ENCODE results near the gene SPTLC3.

SPTLC3 gene

GRCh38 chr20:13211956-13212618, 203.3 kb downstream of the SPTLC3 start:
- Histone ChIP-seq H3K36me3 (ENCODE audit: insufficient read depth, low read depth, low read length) (no peaks in the 10 kb centered on the region), H3K27ac (ENCODE audit: low read length) (no peak overlapping the region), H3K9me3 (ENCODE audit: insufficient read depth, low read depth, low read length) (no peaks in the 10 kb centered on the region), H3K4me1 (ENCODE audit: insufficient read depth, low read length) (no peaks in the 10 kb centered on the region), H3K4me3 (ENCODE audit: low read length) (no peak overlapping the region), H3K27me3 (ENCODE audit: insufficient read depth, low read length) (peaks cover 36% of the 10 kb centered on the region), H3K9ac (ENCODE audit: low read depth, low read length) (no peak overlapping the region)

GRCh38 chr20:13212750-13213149, 204.0 kb downstream of the SPTLC3 start:
- H3K9ac ChIP-seq (ENCODE audit: low read depth, low read length) = no peak overlapping the region
- no peaks in the 10 kb centered on the region for H3K4me1 ChIP-seq (ENCODE audit: insufficient read depth, low read length)
- H3K27ac ChIP-seq (ENCODE audit: low read length) = no peak overlapping the region
- H3K4me3 ChIP-seq (ENCODE audit: low read length) = no peak overlapping the region
- H3K36me3 ChIP-seq (ENCODE audit: insufficient read depth, low read depth, low read length) = no peaks in the 10 kb centered on the region
- H3K9me3 ChIP-seq (ENCODE audit: insufficient read depth, low read depth, low read length) = no peaks in the 10 kb centered on the region
- peaks cover 43% of the 10 kb centered on the region for H3K27me3 ChIP-seq (ENCODE audit: insufficient read depth, low read length)

GRCh38 chr20:13213335-13213734, 204.6 kb downstream of the SPTLC3 start:
- no peaks in the 10 kb centered on the region for H3K4me1 ChIP-seq (ENCODE audit: insufficient read depth, low read length)
- no peaks in the 10 kb centered on the region for H3K9me3 ChIP-seq (ENCODE audit: insufficient read depth, low read depth, low read length)
- no peak overlapping the region for H3K4me3 ChIP-seq (ENCODE audit: low read length)
- peaks cover 49% of the 10 kb centered on the region for H3K27me3 ChIP-seq (ENCODE audit: insufficient read depth, low read length)
- H3K27ac ChIP-seq (ENCODE audit: low read length) = no peak overlapping the region
- H3K9ac ChIP-seq (ENCODE audit: low read depth, low read length) = no peak overlapping the region
- no peaks in the 10 kb centered on the region for H3K36me3 ChIP-seq (ENCODE audit: insufficient read depth, low read depth, low read length)

- no peaks in the 10 kb centered on the region for H3K36me3 ChIP-seq (ENCODE audit: insufficient read depth, low read depth, low read length)
- H3K4me1 ChIP-seq (ENCODE audit: insufficient read depth, low read length) = peaks cover 8% of the 10 kb centered on the region; the same call in 1 of the 2 replicates
- peaks cover 75% of the 10 kb centered on the region for H3K27me3 ChIP-seq (ENCODE audit: insufficient read depth, low read length)
- H3K27ac ChIP-seq (ENCODE audit: low read length) = no peak overlapping the region
- H3K4me3 ChIP-seq (ENCODE audit: low read length) = no peak overlapping the region
- no peak overlapping the region for H3K9ac ChIP-seq (ENCODE audit: low read depth, low read length)
- no peaks in the 10 kb centered on the region for H3K9me3 ChIP-seq (ENCODE audit: insufficient read depth, low read depth, low read length)
These were observed 207.8 kb downstream of the SPTLC3 start for GRCh38 chr20:13216533-13216932.

Data from iPS-20b (cell line).